Measurements from ENCODE around the gene TLDC2. TPM values are rescaled to one million over a fixed set of nuclear protein-coding genes. Genes with fewer than 3 reads are reported as not detected.

TLDC2 gene
- total and polyA plus RNA-seq, 2 donors (not counting 1 experiment from before 2014, with no cell fraction given), result under 0.01 to 0.09 TPM

DNA sequence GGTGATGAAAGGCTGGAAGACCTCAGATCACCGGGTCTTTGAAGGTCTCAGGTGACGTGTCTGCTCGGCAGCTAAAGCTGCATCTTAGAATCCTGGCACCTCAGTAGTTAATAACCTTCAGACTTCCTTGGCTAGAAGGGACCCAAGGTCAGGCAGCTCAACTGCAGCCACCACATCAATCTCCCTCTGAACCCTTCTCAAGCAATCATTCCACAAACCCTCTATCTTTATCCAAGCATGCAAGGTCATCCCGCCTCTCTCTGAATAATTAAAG is 16.7 kb upstream of the TLDC2 start:
- peaks cover 58% of the 10 kb centered on the region for H3K4me1 ChIP-seq (ENCODE audit: control insufficient read depth, extremely low read depth, insufficient read depth, low read length)
- H4K20me1 ChIP-seq (ENCODE audit: control insufficient read depth, extremely low read depth, insufficient read depth, low read length), result no peaks in the 10 kb centered on the region
- peak overlapping the region in 1 of 4 experiments; percentile 78 for H3K4me3 ChIP-seq (replicated peaks in 1 of 4; ENCODE audit: control extremely low read depth in 1 of 4, insufficient read depth in 1 of 4, low read depth in 3 of 4, low read length in 4 of 4)
- no peak overlapping the region for H3K9ac ChIP-seq (ENCODE audit: insufficient read depth, low read length)
- no peak overlapping the region for H2AFZ ChIP-seq (ENCODE audit: low read length)
- H3K36me3 ChIP-seq (ENCODE audit: control insufficient read depth, insufficient read depth, low read length), result peaks cover 5% of the 10 kb centered on the region
- H3K27ac ChIP-seq (ENCODE audit: insufficient read depth, low read length), result peak overlapping the region; percentile 26
- H3K4me2 ChIP-seq (ENCODE audit: extremely low read depth, insufficient read depth, low read length), result peak overlapping the region; percentile 3
- no peaks in the 10 kb centered on the region for H3K9me3 ChIP-seq (ENCODE audit: control insufficient read depth, insufficient read depth, low read depth, low read length)
- TF ChIP-seq EZH2 (IDR thresholded peaks at IDR 0.05; ENCODE audit: low read length, missing control alignments), result no peak
- TF ChIP-seq, protein P1, sequence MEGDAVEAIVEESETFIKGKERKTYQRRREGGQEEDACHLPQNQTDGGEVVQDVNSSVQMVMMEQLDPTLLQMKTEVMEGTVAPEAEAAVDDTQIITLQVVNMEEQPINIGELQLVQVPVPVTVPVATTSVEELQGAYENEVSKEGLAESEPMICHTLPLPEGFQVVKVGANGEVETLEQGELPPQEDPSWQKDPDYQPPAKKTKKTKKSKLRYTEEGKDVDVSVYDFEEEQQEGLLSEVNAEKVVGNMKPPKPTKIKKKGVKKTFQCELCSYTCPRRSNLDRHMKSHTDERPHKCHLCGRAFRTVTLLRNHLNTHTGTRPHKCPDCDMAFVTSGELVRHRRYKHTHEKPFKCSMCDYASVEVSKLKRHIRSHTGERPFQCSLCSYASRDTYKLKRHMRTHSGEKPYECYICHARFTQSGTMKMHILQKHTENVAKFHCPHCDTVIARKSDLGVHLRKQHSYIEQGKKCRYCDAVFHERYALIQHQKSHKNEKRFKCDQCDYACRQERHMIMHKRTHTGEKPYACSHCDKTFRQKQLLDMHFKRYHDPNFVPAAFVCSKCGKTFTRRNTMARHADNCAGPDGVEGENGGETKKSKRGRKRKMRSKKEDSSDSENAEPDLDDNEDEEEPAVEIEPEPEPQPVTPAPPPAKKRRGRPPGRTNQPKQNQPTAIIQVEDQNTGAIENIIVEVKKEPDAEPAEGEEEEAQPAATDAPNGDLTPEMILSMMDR (conservative IDR thresholded peaks at IDR 0.05 in 1 of 2, IDR thresholded peaks at IDR 0.05 in 1 of 2; ENCODE audit: low read depth in 1 of 2, low read length in 2 of 2), result no peak
- H3K27me3 ChIP-seq (ENCODE audit: control insufficient read depth, insufficient read depth, low read length), result no peaks in the 10 kb centered on the region
- peaks cover 89% of the 10 kb centered on the region for H3K79me2 ChIP-seq (ENCODE audit: control insufficient read depth, insufficient read depth, low read length)
- DNase-seq (ENCODE audit: low read depth in 2 of 2), result no peak

DNA sequence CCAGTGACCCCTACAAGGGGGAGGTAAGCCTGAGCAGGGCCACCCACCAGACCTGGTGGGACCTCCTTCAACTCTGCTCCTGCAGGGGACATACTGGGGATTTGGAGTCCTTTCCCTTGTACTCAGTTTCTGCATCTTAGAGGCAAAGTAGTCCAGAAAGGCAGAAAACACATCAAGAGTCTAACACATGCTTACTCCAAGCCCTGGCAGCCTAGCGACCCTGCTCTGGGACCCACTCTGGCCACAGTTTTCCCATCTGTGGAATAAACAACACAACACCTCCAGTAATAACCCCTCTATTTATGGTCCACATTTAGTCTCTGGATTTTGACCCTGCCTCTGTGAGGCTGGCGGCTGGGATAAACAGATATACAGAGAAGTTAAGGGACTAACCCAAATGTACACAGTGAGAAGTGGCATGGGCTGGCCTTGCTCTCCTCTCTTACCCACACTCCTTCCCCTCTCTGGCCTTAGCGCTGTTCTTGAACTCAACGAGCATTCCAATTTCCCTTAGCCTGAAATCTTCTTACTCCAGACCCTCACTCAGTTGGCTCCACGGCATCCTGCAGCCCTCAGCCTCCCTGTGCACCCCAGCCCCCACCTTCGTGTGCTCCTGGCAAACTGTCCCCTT is 16.1 kb upstream of the TLDC2 start:
- peak overlapping the region in 2 of 4 experiments; percentile 5 to 78 for H3K4me3 ChIP-seq (replicated peaks in 1 of 4; ENCODE audit: control extremely low read depth in 1 of 4, insufficient read depth in 1 of 4, low read depth in 3 of 4, low read length in 4 of 4)
- no peak overlapping the region for H3K9ac ChIP-seq (ENCODE audit: insufficient read depth, low read length)
- TF ChIP-seq, protein P1 (conservative IDR thresholded peaks at IDR 0.05 in 1 of 2, IDR thresholded peaks at IDR 0.05 in 1 of 2; ENCODE audit: low read depth in 1 of 2, low read length in 2 of 2), result no peak
- no peak for TF ChIP-seq EZH2 (IDR thresholded peaks at IDR 0.05; ENCODE audit: low read length, missing control alignments)

DNA sequence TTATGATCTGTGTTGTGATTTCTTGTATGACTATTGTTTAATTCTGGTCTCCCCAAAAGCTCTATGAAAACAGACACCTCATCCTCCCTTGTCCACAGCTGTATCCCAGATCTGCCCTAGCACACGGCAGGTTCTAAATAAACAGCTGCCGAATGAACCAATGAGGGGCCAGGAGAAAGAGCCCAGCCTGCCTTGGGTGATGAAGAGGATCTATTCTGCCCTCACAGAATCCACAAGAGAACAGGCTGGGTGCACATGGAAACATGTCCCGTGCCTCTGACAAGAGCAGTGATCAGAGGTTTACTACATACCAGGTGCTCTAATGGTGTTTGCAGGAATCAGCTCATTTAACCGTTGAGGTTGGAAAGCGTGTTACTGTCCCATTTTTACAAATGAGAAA is 15.6 kb upstream of the TLDC2 start:
- Histone ChIP-seq H3K36me3 (ENCODE audit: control insufficient read depth, insufficient read depth, low read length) (peaks cover 5% of the 10 kb centered on the region), H3K4me3 (replicated peaks in 1 of 4; ENCODE audit: control extremely low read depth in 1 of 4, insufficient read depth in 1 of 4, low read depth in 3 of 4, low read length in 4 of 4) (peak overlapping the region; percentile 21 to 90 (median 82)), H3K79me2 (ENCODE audit: control insufficient read depth, insufficient read depth, low read length) (peaks cover 78% of the 10 kb centered on the region), H3K9ac (ENCODE audit: insufficient read depth, low read length) (no peak overlapping the region), H4K20me1 (ENCODE audit: control insufficient read depth, extremely low read depth, insufficient read depth, low read length) (no peaks in the 10 kb centered on the region), H3K9me3 (ENCODE audit: control insufficient read depth, insufficient read depth, low read depth, low read length) (no peaks in the 10 kb centered on the region), H3K27me3 (ENCODE audit: control insufficient read depth, insufficient read depth, low read length) (no peaks in the 10 kb centered on the region), H3K4me1 (ENCODE audit: control insufficient read depth, extremely low read depth, insufficient read depth, low read length) (peaks cover 50% of the 10 kb centered on the region), H3K27ac (ENCODE audit: insufficient read depth, low read length) (peak overlapping the region; percentile 87), H3K4me2 (ENCODE audit: extremely low read depth, insufficient read depth, low read length) (peak overlapping the region; percentile 85), H2AFZ (ENCODE audit: low read length) (no peak overlapping the region)
- peak in 1 of 2 donors; percentile 18 for DNase-seq (ENCODE audit: low read depth in 2 of 2)
- no peak for TF ChIP-seq EZH2 (IDR thresholded peaks at IDR 0.05; ENCODE audit: low read length, missing control alignments)
- TF ChIP-seq, protein P1 (conservative IDR thresholded peaks at IDR 0.05 in 1 of 2, IDR thresholded peaks at IDR 0.05 in 1 of 2; ENCODE audit: low read depth in 1 of 2, low read length in 2 of 2), result no peak

More for the DNA sequence above, 16.1 kb upstream of the TLDC2 start:
- H3K36me3 ChIP-seq (ENCODE audit: control insufficient read depth, insufficient read depth, low read length), result peaks cover 5% of the 10 kb centered on the region
- peak overlapping the region; percentile 87 for H3K27ac ChIP-seq (ENCODE audit: insufficient read depth, low read length)
- peak overlapping the region; percentile 85 for H3K4me2 ChIP-seq (ENCODE audit: extremely low read depth, insufficient read depth, low read length)
- H4K20me1 ChIP-seq (ENCODE audit: control insufficient read depth, extremely low read depth, insufficient read depth, low read length), result no peaks in the 10 kb centered on the region
- no peak overlapping the region for H2AFZ ChIP-seq (ENCODE audit: low read length)
- DNase-seq (ENCODE audit: low read depth in 2 of 2), result no peak
- H3K79me2 ChIP-seq (ENCODE audit: control insufficient read depth, insufficient read depth, low read length), result peaks cover 83% of the 10 kb centered on the region
- H3K4me1 ChIP-seq (ENCODE audit: control insufficient read depth, extremely low read depth, insufficient read depth, low read length), result peaks cover 55% of the 10 kb centered on the region
- H3K9me3 ChIP-seq (ENCODE audit: control insufficient read depth, insufficient read depth, low read depth, low read length), result no peaks in the 10 kb centered on the region
- no peaks in the 10 kb centered on the region for H3K27me3 ChIP-seq (ENCODE audit: control insufficient read depth, insufficient read depth, low read length)
